ENCODE measurements around the gene OR6P1. TPM values are rescaled to one million over a fixed set of nuclear protein-coding genes. Genes with fewer than 3 reads are reported as not detected.

The OR6P1 gene, protein sequence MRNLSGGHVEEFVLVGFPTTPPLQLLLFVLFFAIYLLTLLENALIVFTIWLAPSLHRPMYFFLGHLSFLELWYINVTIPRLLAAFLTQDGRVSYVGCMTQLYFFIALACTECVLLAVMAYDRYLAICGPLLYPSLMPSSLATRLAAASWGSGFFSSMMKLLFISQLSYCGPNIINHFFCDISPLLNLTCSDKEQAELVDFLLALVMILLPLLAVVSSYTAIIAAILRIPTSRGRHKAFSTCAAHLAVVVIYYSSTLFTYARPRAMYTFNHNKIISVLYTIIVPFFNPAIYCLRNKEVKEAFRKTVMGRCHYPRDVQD
- polyA plus RNA-seq (ENCODE audit: insufficient read length), result not detected

DNA sequence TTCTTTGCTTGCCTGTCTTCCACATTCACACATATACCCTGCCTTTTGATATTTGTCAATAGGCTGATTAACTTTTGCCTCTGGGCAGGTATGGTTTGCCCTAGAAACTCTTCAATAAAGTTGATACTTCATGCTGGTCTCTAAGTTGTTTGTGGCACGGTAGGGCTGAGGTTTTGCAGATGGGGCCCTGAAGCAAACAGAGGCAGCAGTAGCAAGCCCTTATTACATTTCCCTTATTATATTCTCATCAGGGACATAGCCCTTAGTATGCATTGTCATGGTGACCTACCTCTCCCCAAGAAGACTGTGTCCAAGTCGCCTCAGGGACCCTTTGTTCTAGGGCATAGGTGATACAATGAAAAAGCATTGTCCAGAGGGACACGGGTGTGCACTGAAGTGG lies at the start of gene OR6P1:
TSS of gene OR6P1 (minus strand) at position 101 of the 400 bp plus-strand sequence. CDS start 6,976 bp downstream, outside the sequence.
- no peak for DNase-seq (ENCODE audit: low read depth)

DNA sequence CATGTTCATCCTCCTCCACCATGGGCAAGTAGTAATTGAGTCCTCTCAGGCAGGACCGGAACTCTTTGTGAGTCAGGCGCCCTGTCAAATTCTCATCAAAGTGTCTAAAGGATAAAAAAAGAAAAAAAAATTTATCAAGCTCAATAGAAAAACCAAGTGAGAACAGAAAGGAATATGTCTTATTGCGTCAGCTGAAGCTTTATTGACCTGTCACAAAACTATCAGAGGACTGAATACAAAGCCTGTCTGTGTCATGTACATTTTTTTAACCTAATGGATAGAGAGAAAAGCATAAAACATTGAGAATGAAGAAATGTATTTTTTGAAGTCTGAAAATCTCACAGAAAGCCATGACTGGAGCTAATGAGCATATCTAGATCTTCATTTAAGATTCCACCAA lies 43.4 kb upstream of the OR6P1 start:
- DNase-seq (ENCODE audit: low read depth), result no peak

DNA sequence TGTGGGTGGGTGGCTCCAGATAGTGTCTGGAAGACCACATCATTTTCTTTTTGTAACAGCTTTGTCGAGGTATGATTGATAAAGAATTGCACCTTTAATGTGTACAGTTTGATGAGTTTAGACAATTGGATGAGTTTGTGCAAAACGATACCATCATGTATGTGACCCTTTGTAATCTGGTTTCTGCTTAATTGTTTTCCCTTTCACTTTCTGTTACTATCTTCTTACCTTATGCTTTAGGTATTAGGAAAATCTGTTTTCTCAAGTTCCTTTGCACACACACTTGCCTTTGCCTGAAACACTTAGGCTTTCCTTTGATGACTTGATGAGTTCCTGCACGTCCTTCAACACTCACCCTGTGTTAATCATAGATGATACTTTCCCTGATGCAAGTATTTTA lies 41.5 kb upstream of the OR6P1 start:
- DNase-seq (ENCODE audit: low read depth), result no peak

DNA sequence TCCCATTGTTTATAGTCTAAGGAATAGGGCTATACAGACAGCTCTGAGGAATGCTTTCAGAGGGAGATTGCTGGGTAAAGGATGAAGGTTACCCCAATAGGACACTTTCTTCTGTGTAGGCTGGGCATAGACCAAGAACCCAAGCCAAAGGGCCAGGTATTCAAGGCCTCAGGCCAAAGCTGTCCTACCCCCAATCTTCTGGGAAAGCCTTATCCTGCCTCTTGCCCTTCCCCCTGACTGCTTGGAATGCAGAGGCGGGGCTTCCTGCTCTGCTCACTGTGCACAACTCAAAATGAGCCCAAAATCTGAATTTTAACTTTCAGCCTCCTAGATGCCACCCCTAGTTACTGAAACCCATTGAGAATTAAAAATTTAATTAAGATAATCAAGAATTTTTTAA lies 36.9 kb upstream of the OR6P1 start:
- DNase-seq (ENCODE audit: low read depth), result no peak

DNA sequence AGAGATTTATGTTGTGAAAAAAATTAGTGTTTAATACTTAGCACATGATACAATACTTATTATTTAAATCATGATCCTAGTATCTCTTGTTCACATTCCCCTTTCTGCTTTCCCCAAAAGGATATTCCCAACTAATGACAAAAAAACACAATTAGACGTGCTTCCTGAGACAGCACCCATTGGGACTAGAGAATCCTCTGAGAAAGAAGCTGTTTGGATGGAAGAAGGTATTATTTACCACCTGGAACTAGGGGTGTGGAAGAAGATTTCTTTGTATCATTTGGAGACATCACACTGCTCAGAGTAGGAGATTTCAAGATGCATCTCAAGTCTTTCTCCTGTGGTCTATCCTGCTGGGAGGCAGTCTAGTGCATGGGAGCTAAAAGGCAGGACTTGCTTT lies 34.6 kb upstream of the OR6P1 start, which contains the start of gene OR10Z1:
TSS of gene OR10Z1 (plus strand) at position 301 of the 400 bp plus-strand sequence. CDS start 1,171 bp downstream, outside the sequence.
- DNase-seq (ENCODE audit: low read depth), result no peak

DNA sequence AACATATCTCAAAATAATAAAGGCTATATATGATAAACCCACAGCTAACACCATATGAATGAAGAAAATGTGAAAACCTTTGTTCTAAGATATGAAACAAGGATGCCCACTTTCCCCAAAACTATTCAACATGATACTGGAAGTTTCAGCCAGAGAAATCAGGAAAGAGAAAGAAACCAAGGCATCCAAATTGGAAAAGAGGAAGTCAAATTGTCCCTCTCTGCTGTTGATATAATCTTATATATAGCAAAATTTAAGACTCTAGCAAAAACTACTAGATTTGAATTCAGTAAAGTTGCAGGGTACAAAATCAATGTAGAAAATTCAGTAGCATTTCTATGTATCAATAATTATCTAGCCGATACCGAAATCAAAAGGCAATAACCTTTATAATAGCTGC lies 30.4 kb upstream of the OR6P1 start:
- no peak for DNase-seq (ENCODE audit: low read depth)

DNA sequence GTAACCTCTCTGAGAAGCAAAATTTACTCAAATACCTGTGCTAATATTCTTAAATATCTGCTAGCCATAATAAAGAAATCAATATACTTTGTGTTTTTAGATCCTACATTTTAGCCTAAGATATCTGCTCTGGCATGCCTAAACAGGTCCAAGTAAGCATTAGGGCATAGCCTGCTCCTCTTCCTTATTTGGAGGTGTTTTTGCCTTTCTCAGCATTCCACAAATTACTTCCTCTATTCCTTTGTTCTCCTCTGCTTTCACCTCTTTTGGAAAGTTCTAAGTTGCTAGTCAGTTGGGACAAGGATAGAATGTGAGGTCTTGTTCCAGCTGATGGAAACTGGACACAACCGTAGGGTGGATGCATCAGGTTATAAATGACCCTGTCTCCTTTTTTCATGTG lies 16.6 kb upstream of the OR6P1 start:
- no peak for DNase-seq (ENCODE audit: low read depth)

DNA sequence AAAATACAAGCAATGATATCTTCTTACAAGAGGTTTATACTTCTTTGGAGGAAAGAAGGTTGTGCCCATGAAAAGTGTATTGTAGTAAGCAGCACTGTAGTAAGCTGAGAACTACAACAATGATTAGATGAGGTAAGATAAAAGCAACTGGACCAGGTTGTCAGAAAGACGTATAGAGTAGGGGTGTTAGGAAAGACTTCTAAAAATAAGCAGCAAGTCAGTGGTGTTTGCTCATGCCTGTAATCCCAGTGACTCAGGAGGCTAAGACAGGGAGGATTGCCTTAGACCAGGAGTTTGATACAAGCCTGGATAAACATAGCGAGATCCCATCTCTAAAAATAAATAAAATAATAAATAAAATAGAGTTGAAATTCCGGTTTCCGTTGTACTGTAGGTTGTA lies 13.6 kb upstream of the OR6P1 start:
- no peak for DNase-seq (ENCODE audit: low read depth)

DNA sequence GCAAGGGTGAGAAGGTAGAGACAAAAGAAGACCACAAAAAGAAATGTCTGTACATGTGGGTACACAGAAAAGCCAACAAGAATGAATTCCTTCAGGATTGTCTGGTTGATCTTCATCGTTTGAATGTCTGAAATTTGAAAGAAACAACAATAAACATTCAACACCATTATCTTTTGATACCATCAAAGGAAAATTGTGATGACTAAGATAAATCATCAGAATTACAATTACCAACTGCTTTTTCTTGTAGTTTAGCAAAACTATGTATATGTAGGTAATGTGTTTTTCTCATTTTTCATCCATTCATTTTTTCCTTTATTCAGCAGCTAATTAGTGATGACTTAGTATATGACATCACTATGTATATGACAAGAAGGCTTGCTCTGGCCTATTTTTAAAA lies 9.4 kb upstream of the OR6P1 start, which contains the start of gene OR10X1:
TSS of gene OR10X1 (minus strand) at position 167 of the 400 bp plus-strand sequence. CDS start at position 167, 0 bp downstream.
- DNase-seq (ENCODE audit: low read depth), result no peak

DNA sequence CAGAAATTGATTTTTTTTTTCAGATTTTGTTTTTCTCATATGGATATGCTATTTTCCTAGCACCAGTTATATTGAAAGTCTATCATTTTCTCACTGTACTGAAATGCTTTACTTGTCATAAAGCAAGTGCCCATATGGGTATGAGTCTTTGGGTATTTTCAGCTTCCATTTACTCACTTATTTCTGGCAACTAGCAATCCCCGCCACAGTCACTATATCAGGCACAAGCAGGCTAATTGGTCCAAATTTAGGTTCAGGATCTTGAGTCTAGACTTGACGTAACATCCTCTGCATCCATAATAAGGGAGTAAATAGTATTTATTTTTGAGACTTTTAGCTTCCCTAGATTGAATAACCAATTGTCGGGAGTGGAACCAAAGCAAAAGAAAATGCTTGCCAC lies 7.2 kb upstream of the OR6P1 start:
- DNase-seq (ENCODE audit: low read depth), result no peak

DNA sequence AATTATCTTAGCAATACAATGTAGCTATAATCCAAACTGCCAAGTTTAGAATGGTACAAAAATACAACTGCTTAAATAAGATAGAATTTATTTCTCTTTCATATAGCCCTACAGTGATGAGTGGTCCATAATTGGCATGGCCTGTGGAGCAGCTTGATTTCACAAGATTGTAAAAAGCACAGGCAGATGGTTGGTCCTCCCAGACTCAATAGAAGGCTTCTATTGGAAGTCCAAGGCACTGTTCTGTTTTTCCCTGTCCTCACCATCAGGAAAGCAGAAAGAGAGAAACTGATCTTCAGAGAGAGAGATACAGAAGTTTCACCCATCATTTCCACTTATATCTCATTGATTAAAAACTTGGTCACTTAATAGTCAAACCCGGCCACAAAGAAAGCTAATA lies 1.8 kb upstream of the OR6P1 start:
- no peak for DNase-seq (ENCODE audit: low read depth)

DNA sequence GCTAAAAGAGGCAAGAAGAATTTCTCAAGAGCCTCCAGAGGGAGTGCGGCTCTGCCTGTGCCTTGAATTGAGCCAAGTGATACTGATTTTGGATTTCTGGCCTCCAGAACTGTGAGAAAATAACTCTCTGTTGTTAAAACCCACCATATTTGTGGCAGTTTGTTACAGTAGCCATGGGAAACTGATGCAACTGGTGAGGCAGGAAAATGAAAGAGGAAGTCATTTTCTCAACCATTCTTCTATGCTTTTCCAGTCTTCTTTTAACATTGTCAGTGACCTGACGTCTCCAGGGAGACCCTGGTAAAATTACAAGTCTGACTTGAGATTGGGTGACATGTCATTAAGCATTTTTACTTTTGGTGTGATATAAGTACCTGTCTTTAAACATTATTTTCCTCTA lies 5.8 kb downstream of the OR6P1 start:
- DNase-seq (ENCODE audit: low read depth), result no peak

DNA sequence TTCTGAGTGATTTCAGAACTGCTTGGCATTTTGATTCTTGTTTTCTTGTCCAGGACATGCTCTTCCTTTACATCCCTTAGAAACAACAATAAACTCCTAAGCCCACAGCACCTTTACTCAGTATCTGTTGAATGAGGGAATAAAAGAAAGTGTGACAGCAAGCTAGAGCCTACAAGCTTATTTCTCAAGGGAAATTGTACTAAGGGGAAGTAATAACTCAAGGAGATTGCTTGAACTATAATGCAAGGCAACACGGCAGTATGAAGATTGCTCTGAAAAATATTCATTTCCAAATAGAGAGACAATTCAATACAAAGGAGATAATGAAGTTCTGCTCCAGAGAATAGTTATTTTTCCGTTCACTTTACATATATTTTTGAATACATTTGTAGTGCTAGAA lies 6.5 kb downstream of the OR6P1 start:
- DNase-seq (ENCODE audit: low read depth), result no peak

DNA sequence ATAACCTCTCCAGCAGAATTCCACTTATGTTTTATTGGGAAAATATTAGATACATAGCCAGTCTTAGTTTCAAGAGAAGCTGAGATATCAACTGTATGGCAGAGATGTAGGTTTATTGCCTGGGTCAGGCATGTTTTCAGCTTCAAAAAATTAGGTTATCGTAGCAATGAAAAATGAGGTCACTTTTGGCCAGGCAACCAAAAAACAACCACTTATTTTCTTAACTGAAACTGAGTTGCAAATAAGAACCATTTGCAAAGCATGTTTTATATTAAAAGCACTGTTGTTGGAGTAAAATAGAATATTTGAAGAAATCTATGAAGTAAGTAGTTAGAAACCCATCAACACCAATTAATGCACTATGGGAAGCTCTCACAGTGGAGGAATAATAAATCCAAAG lies 10.7 kb downstream of the OR6P1 start:
- DNase-seq (ENCODE audit: low read depth), result no peak

DNA sequence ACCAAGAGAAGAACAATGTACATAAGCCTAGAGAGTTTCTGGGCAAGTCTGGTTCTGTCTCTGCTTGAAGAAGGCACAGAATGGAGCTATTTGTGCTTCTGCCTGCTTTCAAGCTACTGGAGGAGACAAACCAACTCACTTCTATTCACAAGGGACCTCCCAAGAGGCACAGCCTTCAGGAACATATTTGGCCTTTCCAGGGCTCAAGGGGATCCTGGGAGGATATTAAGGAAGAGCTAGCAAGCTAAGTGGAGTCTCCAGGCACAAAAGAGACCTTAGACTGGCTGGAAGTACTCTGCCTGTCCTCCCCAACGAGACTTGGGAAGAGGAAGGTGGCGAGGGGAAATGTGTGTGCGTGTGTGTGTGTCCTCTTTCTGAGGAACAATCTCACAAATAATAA lies 16.0 kb downstream of the OR6P1 start, which contains the start of gene OR6Y1:
TSS of gene OR6Y1 (minus strand) at position 54 of the 400 bp plus-strand sequence. CDS start 6,300 bp downstream, outside the sequence.
- no peak for DNase-seq (ENCODE audit: low read depth)

DNA sequence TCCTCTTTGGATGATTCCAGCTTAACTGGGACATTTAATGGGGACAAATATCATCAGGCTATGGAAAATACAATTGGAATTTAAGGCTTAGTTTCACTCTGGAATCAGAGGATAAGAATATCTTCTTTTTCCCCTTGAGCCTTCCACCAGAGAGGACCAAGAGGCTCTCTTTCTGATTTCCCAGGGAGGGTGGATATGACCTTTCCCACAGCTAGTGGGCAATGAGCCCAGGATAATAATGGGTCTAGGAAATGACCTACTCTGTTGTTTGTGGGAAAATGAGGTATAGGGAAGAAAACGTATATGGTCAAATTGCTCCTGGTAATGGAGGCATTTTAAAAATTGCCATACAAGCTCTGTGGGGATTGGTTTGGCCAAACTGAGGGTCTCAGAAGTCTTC lies 18.1 kb downstream of the OR6P1 start:
- no peak for DNase-seq (ENCODE audit: low read depth)

DNA sequence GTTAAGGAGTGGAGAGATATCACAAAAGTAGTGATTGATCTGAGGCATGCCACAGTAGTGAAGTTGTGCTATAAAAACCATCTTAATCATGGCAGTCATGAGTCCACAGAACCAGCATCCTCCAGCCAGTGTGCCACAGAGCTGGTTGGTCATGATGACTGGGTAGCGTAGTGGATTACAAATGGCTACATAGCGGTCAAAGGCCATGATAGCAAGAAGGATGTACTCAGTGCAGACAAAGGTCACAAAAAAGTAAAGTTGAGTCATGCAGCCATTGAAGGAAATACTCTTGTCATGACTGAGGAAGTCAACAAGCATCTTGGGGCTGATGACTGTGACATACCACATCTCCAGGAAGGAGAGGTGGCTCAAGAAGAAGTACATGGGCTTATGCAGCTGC lies 22.8 kb downstream of the OR6P1 start:
- no peak for DNase-seq (ENCODE audit: low read depth)

DNA sequence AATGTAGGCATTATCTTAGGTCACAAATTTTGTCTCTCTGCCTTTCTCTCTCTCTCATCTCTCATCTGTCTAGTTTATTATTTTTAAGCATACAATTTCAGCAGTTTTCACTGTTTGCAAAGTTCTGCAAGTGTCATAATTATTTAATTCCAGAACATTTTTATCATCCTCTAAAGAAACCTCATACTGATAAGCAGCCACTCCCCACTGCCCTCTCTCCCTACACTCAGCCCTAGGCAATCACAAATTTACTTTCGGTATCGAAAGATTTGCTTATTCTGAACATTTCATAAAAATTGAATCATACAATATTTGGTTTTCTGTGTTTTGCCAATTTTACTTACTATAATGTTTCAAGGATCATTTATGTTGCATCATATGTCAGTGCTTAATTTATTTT lies 32.8 kb downstream of the OR6P1 start:
- DNase-seq (ENCODE audit: low read depth), result no peak

DNA sequence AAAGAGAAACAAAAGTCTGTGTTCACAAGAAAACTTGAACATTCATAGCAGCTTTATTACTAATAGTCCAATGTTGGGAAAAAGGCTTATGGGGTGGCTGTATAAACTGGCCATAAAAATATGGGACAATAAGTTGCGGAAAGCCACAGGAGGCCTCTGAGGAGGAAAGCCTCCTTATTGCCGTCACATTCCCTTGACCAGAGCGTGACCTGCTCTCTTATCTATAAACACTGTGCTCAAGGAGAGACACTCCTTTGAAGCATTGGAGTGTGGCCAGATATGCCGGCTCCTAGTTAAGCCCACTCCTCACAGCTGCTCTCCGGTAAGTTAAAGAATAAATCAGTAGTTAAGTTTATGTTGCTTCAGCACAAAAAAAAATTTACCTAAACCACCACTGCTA lies 35.9 kb downstream of the OR6P1 start:
- DNase-seq (ENCODE audit: low read depth), result no peak

DNA sequence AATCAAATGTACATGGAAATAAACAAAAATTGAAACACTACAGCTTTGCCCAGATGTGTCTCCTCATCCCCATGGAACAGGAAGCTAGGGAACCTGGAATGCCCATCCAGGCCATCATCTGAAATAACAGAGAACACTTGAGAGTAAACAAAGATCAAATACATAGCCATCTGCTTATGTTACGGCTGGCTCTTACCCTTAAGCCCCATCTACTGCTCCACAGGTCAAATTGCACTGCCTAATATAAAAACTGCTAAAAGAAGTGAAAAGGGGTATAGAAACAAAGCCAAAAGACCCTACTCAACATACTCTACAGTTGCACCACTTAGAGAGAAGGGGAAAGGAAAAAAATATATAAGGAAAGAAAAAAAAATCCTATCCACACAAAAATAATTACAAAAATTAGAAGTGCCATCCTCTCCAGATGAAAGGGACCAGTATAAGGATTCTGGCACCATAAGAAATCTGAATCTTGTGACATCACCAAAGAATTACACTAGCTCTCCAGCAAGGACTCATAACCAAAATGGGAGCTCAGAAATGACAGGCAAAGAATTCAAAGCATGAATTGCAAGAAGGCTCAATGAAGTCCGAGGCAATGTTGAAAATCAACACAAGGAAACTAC lies 43.1 kb downstream of the OR6P1 start:
- no peak for DNase-seq (ENCODE audit: low read depth)

DNA sequence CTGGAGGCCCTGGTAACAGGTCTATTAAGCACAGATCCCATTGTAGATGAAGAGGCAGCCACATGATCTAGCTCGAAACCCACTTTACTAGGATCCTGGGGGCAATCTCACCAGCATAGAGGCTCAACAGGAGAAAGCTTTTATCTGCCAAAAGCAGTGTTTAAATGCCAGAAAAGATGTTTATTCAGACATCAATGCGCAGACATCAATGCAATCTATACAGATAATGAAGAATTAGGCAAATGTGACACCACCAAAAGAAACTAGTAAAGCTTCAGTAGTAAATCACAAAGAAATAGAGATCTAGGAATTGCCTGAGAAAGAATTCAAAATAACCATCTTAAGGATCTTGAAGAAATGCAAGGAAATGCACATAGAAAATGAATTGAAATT lies 48.7 kb downstream of the OR6P1 start:
- DNase-seq (ENCODE audit: low read depth), result no peak

DNA sequence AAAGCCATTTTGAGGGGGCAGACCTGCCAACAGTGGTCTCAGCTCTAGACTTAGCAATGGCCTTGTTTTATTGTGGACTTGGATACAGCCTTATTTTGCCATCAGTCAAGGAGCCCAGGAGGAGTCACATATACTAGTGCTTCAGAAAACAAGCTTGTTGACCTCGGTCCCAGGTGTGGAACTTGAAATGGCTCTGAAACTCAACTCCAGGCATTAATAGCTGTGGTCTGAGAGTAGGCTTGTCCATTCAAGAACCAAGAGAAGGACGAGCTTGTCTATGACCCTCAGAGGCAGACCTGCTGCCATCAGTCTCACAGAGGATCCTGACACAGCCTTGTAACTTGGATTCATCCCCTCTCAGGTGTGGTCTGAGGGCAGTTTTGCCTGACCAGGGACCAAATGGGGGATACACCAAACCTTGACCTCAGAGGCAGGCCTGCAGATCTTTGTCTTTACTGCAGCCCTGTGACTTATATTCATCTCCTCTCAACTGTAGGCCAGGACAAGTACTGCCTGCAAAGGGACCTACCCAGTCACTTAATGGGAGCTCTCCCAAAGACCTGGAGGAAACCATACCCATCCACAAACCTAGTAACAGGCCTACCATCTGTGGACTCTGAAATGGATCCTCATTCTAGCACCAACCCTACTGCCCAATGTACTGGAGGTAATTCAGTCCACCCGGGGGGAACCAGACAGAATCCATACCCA lies 49.3 kb downstream of the OR6P1 start:
- no peak for DNase-seq (ENCODE audit: low read depth)

DNA sequence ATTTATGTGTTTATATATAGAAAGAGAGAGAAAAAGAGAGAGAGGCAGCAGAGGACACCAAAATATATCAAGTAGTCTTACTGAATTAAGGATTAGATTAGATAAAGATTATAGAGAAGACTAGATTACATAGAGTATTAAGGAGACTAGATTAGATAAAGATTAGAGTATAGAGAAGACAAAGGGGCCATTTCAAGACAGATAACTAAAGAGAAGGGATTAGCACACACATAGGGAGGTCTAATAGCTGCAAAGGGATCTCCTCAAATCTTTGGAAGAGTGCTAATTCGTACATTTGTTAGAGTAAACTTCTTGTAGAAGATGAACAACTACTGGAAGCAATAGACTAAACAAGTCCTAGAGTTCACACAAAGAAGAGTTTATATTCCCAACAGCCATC lies 50.4 kb downstream of the OR6P1 start:
- DNase-seq (ENCODE audit: low read depth), result no peak
